Activated T-cell treated with anti-CD3 and anti-CD28 coated beads, Interleukin-2, amount 50 U/mL, for 24 hours (primary cell): Measurements from ENCODE around the gene MAPKAPK2.

ENCODE experiments used
- DNase-seq: peaks from one replicate; pipeline ENCODE4 v3.0.0-alpha.2; 2020
- H3K27ac Mint-ChIP-seq: 2 replicates; pipeline ENCODE4 v1.8.0; 2020; ENCODE audit warnings: mild to moderate bottlenecking, mixed read lengths
- H3K27me3 Mint-ChIP-seq: 2 replicates; pipeline ENCODE4 v1.8.0; 2020; ENCODE audit warnings: mixed read lengths
- H3K36me3 Mint-ChIP-seq: 2 replicates; pipeline ENCODE4 v1.8.0; 2020; ENCODE audit warnings: low read depth, mixed read lengths
- H3K4me1 Mint-ChIP-seq: 2 replicates; pipeline ENCODE4 v1.8.0; 2020; ENCODE audit warnings: low read depth, mixed read lengths
- H3K4me3 Mint-ChIP-seq: 2 replicates; pipeline ENCODE4 v1.8.0; 2020; ENCODE audit warnings: mild to moderate bottlenecking, moderate library complexity, mixed read lengths
- H3K9me3 Mint-ChIP-seq: 2 replicates; pipeline ENCODE4 v1.8.0; 2020; ENCODE audit warnings: mixed read lengths

The MAPKAPK2 gene

GRCh38 chr1:206654828-206655227 is 29.9 kb upstream of the MAPKAPK2 start:
- Mint-ChIP-seq H3K27ac (no peak overlapping the region), H3K27me3 (peaks cover 32% of the 10 kb centered on the region), H3K4me3 (no peak overlapping the region), H3K9me3 (no peaks in the 10 kb centered on the region), H3K36me3 (peaks cover 3% of the 10 kb centered on the region), H3K4me1 (peaks cover 11% of the 10 kb centered on the region)
- DNase-seq: no peak

GRCh38 chr1:206655471-206655882 is 29.2 kb upstream of the MAPKAPK2 start:
- Mint-ChIP-seq H3K27ac (no peak overlapping the region), H3K9me3 (no peaks in the 10 kb centered on the region), H3K4me3 (no peak overlapping the region), H3K4me1 (peaks cover 11% of the 10 kb centered on the region), H3K36me3 (peaks cover 2% of the 10 kb centered on the region), H3K27me3 (peaks cover 36% of the 10 kb centered on the region)
- DNase-seq: no peak

DNA sequence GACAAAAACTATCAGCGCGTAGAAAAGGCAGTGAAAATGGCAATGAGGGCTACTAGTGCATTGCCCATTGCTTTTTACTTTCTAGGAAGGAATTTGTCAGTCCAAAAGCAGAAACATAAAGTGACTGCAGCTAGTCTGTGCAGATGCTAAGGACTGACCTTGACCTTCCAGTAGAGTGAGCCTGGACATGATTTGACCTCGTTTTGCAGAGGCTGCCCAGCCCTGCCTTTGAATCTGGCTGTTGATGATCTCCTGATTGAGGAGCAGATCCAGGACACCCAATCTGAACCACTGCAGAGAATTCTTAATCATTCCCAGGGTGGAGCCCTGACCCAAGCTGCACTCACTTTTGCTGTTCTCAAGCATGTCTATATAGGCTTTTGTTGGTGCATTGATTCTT is 27.8 kb upstream of the MAPKAPK2 start:
- Mint-ChIP-seq H3K4me3 (no peak overlapping the region), H3K36me3 (no peaks in the 10 kb centered on the region), H3K4me1 (peaks cover 11% of the 10 kb centered on the region), H3K27ac (no peak overlapping the region), H3K9me3 (no peaks in the 10 kb centered on the region), H3K27me3 (peaks cover 41% of the 10 kb centered on the region)
- DNase-seq: no peak

DNA sequence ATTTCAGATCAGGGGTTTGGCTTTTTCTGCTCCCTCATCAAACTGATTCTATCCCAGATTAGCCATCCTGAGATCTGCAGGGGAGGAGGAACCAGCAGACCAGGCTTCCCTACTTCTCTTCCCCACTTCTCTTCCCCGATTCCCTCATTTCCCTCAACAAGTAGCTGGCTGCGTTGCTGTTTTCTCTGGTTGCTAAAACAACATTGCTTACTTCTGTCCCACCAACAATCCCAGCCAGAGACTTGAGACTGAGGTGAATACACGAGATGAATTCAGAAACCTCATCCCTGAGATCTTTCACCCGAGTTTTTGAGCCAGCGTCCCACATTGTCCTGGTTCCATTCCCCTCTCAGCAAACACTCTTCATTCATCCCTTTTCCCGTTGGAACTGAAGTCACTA is 27.0 kb upstream of the MAPKAPK2 start:
- Mint-ChIP-seq H3K9me3 (no peaks in the 10 kb centered on the region), H3K27me3 (peaks cover 41% of the 10 kb centered on the region), H3K36me3 (no peaks in the 10 kb centered on the region), H3K4me3 (no peak overlapping the region), H3K4me1 (peaks cover 19% of the 10 kb centered on the region), H3K27ac (no peak overlapping the region)
- no peak for DNase-seq

GRCh38 chr1:206658264-206658980 is 26.3 kb upstream of the MAPKAPK2 start:
- Mint-ChIP-seq H3K36me3 (no peaks in the 10 kb centered on the region), H3K27me3 (peaks cover 41% of the 10 kb centered on the region), H3K4me3 (no peak overlapping the region), H3K27ac (no peak overlapping the region), H3K4me1 (peaks cover 26% of the 10 kb centered on the region), H3K9me3 (no peaks in the 10 kb centered on the region)
- DNase-seq: peak; percentile 60

- Mint-ChIP-seq H3K9me3 (no peaks in the 10 kb centered on the region), H3K4me3 (no peak overlapping the region), H3K27me3 (peaks cover 41% of the 10 kb centered on the region), H3K4me1 (peaks cover 30% of the 10 kb centered on the region), H3K36me3 (no peaks in the 10 kb centered on the region), H3K27ac (no peak overlapping the region)
- DNase-seq: no peak
These were observed 25.8 kb upstream of the MAPKAPK2 start for GRCh38 chr1:206658981-206659273.

- no peaks in the 10 kb centered on the region for H3K36me3 Mint-ChIP-seq
- H3K4me3 Mint-ChIP-seq: no peak overlapping the region
- no peaks in the 10 kb centered on the region for H3K9me3 Mint-ChIP-seq
- H3K27ac Mint-ChIP-seq: no peak overlapping the region
- DNase-seq: no peak
- H3K27me3 Mint-ChIP-seq: peaks cover 41% of the 10 kb centered on the region
- H3K4me1 Mint-ChIP-seq: peaks cover 32% of the 10 kb centered on the region
These were observed 24.6 kb upstream of the MAPKAPK2 start for GRCh38 chr1:206660136-206660535.

GRCh38 chr1:206661161-206661820 is 23.4 kb upstream of the MAPKAPK2 start:
- Mint-ChIP-seq H3K27me3 (peaks cover 41% of the 10 kb centered on the region), H3K27ac (no peak overlapping the region), H3K9me3 (no peaks in the 10 kb centered on the region), H3K36me3 (no peaks in the 10 kb centered on the region), H3K4me3 (no peak overlapping the region), H3K4me1 (peaks cover 32% of the 10 kb centered on the region)
- no peak for DNase-seq

- DNase-seq: no peak
- H3K36me3 Mint-ChIP-seq: no peaks in the 10 kb centered on the region
- peaks cover 31% of the 10 kb centered on the region for H3K27me3 Mint-ChIP-seq
- peaks cover 33% of the 10 kb centered on the region for H3K4me1 Mint-ChIP-seq
- no peaks in the 10 kb centered on the region for H3K9me3 Mint-ChIP-seq
- peak overlapping the region; percentile 42 for H3K27ac Mint-ChIP-seq
- no peak overlapping the region for H3K4me3 Mint-ChIP-seq
These were observed 22.2 kb upstream of the MAPKAPK2 start for GRCh38 chr1:206662396-206663092.

- H3K36me3 Mint-ChIP-seq: no peaks in the 10 kb centered on the region
- H3K27me3 Mint-ChIP-seq: peaks cover 22% of the 10 kb centered on the region
- DNase-seq: no peak
- no peaks in the 10 kb centered on the region for H3K9me3 Mint-ChIP-seq
- H3K4me1 Mint-ChIP-seq: peaks cover 33% of the 10 kb centered on the region
- H3K27ac Mint-ChIP-seq: peak overlapping the region; percentile 35
- no peak overlapping the region for H3K4me3 Mint-ChIP-seq
These were observed 21.3 kb upstream of the MAPKAPK2 start for GRCh38 chr1:206663362-206663761.

DNA sequence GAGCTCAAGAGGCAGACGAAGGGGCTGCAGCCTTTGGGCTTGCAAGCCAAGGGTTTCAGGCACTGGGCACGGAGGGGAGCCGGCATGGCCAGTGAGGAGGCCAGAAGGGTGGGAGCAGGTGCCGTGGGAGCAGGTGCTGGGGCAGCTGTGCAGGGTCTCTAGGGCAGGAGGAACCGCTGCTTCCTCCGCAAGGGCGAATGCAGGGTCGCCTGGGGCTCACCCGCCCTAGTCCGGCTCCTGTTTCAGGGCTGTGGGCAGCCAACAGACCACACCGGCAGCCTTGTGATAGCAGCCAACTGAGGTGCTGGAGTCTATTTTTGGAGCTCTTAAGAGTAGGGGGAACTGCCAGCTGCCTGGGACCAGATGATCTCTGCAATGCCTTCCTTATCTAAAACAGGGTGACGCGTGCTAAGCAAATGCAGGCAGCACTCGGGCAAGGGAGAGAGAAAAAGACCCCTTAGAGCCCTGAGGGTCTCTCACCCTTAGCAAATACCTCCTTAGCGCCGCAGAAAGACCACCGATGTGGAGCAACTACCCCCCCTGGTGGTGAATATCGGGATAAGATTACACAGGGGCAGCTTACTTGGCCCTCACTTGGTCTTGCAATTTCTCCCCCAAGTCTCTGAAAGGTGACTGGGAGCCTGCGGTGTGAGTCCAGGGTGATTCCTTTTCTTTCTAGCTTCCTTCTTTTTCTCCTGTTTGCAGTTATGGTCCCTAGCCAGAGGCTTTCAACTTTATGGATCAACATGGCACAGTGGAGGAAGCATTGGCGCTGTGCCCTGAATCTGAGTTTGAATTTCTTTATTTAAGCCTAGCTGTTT is 20.7 kb upstream of the MAPKAPK2 start:
- H3K36me3 Mint-ChIP-seq: no peaks in the 10 kb centered on the region
- H3K27me3 Mint-ChIP-seq: peaks cover 16% of the 10 kb centered on the region
- H3K9me3 Mint-ChIP-seq: no peaks in the 10 kb centered on the region
- H3K4me1 Mint-ChIP-seq: peaks cover 32% of the 10 kb centered on the region
- H3K27ac Mint-ChIP-seq: no peak overlapping the region
- DNase-seq: peak; percentile 77
- peak overlapping the region; percentile 45 for H3K4me3 Mint-ChIP-seq

DNA sequence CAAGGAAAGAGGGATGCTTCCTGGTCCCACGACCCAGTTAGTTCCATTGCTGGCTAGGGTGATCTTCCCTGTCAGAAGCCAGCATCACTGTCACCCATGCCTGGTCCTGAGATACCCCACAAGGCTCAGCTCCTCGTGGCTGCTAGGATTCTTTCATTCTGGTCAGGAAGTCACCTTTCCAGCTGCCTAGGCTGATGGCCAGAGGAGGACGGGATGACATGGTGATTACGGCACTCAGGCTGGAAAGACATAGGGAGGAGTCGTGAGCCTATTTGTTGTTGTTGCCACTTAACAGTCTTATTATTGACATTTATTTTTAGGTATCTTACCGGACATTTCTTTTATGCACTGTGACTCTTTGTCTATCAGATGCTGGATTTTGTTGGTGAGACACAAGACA is 20.0 kb upstream of the MAPKAPK2 start:
- H3K4me1 Mint-ChIP-seq: peaks cover 32% of the 10 kb centered on the region
- H3K4me3 Mint-ChIP-seq: no peak overlapping the region
- peaks cover 10% of the 10 kb centered on the region for H3K27me3 Mint-ChIP-seq
- H3K36me3 Mint-ChIP-seq: no peaks in the 10 kb centered on the region
- DNase-seq: no peak
- no peak overlapping the region for H3K27ac Mint-ChIP-seq
- H3K9me3 Mint-ChIP-seq: no peaks in the 10 kb centered on the region

GRCh38 chr1:206666031-206666561 is 18.6 kb upstream of the MAPKAPK2 start:
- no peak overlapping the region for H3K4me3 Mint-ChIP-seq
- no peak for DNase-seq
- peaks cover 32% of the 10 kb centered on the region for H3K4me1 Mint-ChIP-seq
- peaks cover 2% of the 10 kb centered on the region for H3K27me3 Mint-ChIP-seq
- no peak overlapping the region for H3K27ac Mint-ChIP-seq
- no peaks in the 10 kb centered on the region for H3K9me3 Mint-ChIP-seq
- no peaks in the 10 kb centered on the region for H3K36me3 Mint-ChIP-seq

- H3K9me3 Mint-ChIP-seq: no peaks in the 10 kb centered on the region
- no peak overlapping the region for H3K27ac Mint-ChIP-seq
- H3K36me3 Mint-ChIP-seq: no peaks in the 10 kb centered on the region
- H3K4me3 Mint-ChIP-seq: no peak overlapping the region
- peaks cover 30% of the 10 kb centered on the region for H3K4me1 Mint-ChIP-seq
- DNase-seq: no peak
- no peaks in the 10 kb centered on the region for H3K27me3 Mint-ChIP-seq
These were observed 17.6 kb upstream of the MAPKAPK2 start for GRCh38 chr1:206666954-206667665.
